ENCODE measurements around the gene IQUB.
A peak's percentile ranks its signal among the peaks of the same experiment; 100 is the strongest.

The IQUB gene

DNA sequence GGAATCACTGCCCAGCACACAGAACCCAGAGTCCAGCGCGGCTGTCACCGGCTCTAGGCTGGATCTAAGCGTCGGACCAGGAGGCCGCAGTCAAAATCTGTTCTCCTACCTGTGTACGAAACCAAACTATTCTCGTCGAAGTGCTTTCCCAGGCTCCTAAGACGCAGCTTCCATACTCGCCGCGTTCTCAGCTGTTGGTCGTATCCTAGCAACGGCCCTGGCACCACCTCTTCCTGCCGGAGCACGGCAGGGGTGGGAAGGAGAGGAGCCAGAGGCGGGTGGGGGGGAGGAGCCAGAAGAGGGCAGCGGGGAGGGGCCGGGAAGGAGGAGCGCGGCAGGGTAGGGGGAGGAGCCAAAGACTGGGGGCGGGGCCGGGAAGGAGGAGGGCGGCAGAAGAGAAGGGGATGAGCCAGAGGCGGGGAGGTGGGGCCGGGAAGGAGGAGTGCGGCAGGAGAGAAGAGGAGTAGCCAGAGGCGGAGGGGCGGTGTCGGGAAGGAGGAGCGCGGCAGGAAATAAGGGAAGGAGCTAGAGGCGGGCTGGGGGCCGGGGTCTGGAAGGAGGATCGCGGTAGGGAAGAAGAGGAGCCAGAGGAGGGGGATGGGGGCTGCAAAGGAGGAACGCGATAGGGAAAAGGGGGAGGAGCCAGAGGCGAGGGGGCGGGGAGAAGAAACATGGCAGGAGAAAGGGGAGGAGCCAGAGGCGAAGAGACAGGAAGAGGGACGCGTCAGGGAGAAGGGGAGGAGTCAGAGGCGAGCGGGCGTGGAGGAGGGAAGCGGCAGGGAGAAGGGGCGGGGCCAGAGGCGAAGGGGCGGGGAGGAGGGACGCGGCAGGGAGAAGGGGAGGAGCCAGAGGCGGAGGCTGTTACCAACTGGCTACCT is at the start of gene IQUB:
IQUB (minus strand) TSS at position 213 of the 878 bp plus-strand sequence. CDS start 22,255 bp downstream, outside the sequence.
- H3K4me3 ChIP-seq (replicated peaks; ENCODE audit: low read depth, low read length): peak within 1 kb of the TSS; percentile 49
- TF ChIP-seq, protein P1, sequence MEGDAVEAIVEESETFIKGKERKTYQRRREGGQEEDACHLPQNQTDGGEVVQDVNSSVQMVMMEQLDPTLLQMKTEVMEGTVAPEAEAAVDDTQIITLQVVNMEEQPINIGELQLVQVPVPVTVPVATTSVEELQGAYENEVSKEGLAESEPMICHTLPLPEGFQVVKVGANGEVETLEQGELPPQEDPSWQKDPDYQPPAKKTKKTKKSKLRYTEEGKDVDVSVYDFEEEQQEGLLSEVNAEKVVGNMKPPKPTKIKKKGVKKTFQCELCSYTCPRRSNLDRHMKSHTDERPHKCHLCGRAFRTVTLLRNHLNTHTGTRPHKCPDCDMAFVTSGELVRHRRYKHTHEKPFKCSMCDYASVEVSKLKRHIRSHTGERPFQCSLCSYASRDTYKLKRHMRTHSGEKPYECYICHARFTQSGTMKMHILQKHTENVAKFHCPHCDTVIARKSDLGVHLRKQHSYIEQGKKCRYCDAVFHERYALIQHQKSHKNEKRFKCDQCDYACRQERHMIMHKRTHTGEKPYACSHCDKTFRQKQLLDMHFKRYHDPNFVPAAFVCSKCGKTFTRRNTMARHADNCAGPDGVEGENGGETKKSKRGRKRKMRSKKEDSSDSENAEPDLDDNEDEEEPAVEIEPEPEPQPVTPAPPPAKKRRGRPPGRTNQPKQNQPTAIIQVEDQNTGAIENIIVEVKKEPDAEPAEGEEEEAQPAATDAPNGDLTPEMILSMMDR (IDR thresholded peaks at IDR 0.05; ENCODE audit: low read depth, low read length, missing control alignments): no peak
- peak; percentile 89 for DNase-seq (ENCODE audit: extremely low read depth, low read depth)

DNA sequence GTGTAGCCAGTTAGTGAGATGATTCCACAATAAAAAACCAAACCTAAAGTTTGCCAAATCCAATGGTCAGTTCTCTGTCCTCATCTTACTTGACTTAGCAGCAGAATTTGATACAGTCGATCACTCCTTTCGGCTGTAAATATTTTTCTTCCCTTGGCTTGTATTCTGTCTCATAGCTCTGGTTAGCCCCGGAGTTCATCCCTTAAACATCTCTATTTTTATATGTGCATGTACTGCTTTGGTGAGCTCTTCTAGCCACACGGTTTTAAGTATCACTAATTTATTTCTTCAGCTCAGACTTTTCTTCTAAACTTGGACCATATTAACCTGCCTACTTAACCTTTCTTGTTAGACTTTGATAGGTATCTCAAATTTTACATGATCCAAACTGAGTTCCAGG is 49.4 kb upstream of the IQUB start:
- H3K4me3 ChIP-seq (replicated peaks; ENCODE audit: low read depth, low read length): no peak overlapping the region
- DNase-seq (ENCODE audit: extremely low read depth, low read depth): no peak
- TF ChIP-seq, protein P1 (IDR thresholded peaks at IDR 0.05; ENCODE audit: low read depth, low read length, missing control alignments): no peak

- no peak overlapping the region for H3K4me3 ChIP-seq (replicated peaks; ENCODE audit: low read depth, low read length)
- TF ChIP-seq, protein P1 (IDR thresholded peaks at IDR 0.05; ENCODE audit: low read depth, low read length, missing control alignments): no peak
- no peak for DNase-seq (ENCODE audit: extremely low read depth, low read depth)
Measured at GRCh38 chr7:123581162-123581459, 46.7 kb upstream of the IQUB start.

DNA sequence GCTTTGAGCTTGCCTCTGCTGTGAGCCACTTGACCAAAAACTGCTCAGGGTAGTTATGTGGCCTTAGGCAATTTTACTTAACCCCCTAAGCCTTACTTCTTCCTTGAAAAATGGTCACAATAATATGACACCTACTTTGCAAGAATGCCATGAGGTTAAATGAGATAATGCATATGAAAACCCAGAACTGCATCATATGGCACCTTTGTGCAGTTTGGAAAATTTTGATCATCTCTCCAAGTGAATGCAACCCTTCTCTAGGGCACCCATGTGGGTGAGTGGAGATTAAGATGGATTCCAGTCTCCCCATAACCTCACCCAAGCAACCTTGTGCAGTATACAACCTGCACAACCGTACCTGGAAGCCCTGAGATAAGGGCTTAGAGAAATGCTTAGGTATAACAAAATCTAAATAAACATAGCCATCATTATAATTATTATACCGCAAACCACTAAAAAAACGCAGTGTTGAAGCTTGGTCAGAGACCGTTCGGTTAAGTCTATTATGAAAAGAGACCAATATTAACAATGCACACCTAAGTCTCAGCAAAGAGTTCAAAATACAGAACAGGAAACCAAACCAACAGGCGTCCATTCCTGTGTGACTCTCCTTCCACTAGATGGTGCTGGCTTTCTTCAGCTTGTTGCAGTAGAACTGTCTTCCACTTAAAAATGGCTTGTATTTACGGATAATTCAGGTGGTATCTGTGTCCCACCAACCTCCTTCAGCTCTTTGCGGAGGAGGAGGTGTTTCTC is 46.2 kb upstream of the IQUB start:
- TF ChIP-seq, protein P1 (IDR thresholded peaks at IDR 0.05; ENCODE audit: low read depth, low read length, missing control alignments): peak; percentile 73
- H3K4me3 ChIP-seq (replicated peaks; ENCODE audit: low read depth, low read length): no peak overlapping the region
- no peak for DNase-seq (ENCODE audit: extremely low read depth, low read depth)

DNA sequence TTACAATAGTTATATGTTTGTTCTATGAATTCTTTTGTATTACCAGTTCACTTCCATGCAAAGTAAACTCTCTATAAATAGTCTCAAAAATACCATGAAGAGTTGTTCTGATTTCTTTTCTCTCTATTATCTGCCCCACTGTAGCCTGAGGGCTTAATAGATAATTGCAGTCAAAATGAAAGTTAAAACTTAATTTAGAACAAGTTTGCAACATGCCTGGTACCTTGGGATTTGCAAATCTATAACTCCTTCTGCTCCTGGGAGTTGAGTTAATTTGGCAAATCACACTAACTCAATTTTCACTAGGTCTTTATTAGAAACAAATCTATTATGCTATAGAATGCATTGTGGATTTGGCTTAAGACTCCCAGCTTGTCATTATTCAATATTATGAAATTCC is 45.0 kb upstream of the IQUB start:
- TF ChIP-seq, protein P1 (IDR thresholded peaks at IDR 0.05; ENCODE audit: low read depth, low read length, missing control alignments): no peak
- no peak overlapping the region for H3K4me3 ChIP-seq (replicated peaks; ENCODE audit: low read depth, low read length)
- no peak for DNase-seq (ENCODE audit: extremely low read depth, low read depth)

DNA sequence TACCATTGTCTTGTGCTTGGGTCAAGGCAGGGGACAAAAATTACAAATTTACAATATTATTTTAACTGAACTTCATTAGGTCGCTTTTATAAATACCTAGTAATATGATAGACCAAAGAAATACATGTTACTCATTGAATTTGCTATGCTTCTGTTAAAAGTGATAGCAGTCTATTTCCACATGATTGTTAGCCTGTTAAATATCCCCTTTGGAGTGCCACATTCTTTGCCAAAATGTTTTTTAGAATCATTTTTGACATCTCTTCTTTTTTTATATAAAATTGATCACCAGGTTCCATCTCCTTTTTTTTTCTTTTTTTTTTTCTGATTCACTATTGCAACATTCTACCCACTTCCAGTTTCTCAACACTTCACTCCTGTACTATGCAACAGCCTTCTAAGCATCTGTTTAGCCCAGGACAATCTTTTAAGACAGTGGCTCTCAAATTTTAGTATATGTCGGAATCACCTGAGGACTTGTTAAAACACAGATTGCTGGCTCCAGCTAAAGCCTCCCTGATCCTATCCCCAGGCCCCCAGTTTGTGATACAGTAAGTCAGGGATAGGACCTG is 39.6 kb upstream of the IQUB start:
- TF ChIP-seq, protein P1 (IDR thresholded peaks at IDR 0.05; ENCODE audit: low read depth, low read length, missing control alignments): no peak
- DNase-seq (ENCODE audit: extremely low read depth, low read depth): no peak
- H3K4me3 ChIP-seq (replicated peaks; ENCODE audit: low read depth, low read length): no peak overlapping the region

Data from HFF-Myc (cell line).